ENCODE data around the gene HEATR1.

HEATR1 gene

DNA sequence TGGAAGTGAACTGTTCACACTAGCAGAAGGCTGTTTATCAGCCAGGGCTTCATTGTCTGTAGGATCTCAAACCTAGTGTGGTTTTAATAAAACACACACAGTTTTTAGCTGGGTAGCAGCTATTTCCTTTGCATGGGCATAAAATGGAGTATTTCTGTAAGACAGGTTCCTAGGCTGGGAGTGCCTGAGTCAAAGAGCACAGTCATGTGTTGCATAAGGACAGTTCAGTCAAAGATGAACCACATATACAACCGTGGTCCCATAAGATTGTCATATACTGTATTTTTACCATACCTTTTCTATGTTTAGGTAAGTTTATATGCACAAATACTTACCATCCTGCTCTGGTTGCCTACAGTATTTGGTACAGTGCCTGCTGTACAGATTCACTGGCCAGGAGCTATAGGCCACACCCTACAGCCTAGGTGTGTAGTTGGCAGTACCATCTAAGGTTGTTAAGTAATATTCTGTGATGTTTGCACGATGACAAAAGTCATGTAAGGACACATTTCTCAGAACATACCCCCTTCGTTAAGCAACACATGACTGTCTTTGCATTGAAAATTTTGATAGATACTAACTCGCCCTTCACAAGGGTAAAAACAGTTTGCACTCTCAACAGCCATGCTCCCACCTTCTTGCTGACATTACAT is 63.4 kb downstream of the HEATR1 start:
- no peak for DNase-seq

DNA sequence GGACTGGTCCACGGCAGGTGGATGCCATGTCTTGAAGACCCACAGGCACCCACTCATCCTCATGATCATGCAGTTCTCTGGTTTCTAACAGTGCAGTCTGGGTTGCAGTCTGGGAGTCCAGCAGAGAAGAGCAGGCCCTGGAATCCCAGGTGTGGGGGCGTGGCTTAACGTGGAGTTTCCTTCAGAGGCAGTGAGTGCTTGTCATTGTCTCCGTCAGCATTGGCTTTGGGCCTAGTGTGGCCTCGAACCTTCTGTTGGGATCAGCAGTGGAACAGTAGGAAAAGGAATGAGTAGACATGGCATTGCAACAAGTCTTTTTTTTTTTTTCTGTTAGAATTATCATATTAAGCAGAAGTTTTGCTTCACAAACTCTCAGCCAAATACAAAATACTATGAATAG is 67.8 kb downstream of the HEATR1 start:
- DNase-seq: no peak

DNA sequence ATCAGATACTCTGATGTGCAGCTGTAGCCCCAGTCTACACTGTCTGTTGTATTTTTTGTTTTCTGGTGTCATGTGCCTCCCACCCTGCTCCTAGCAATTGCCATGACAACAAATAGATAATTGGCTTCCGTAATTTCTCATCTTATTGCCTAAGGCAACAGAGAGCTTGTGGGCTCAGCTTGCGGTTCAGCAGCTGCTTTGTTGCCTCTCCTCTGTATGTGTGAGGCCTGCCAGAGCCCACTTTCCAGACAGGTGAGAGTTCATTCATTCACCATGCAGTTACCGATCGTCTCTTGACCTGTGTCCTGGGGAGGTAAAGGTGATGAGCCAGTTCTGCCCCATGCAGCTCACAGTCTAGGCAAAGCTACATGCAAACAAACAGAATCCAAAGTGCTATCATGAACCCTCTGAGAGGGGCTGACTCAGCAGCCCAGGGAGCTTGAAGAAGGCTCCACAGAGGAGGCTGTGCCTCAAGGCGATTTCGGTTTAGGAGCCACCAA is 68.6 kb downstream of the HEATR1 start:
- no peak for DNase-seq

DNA sequence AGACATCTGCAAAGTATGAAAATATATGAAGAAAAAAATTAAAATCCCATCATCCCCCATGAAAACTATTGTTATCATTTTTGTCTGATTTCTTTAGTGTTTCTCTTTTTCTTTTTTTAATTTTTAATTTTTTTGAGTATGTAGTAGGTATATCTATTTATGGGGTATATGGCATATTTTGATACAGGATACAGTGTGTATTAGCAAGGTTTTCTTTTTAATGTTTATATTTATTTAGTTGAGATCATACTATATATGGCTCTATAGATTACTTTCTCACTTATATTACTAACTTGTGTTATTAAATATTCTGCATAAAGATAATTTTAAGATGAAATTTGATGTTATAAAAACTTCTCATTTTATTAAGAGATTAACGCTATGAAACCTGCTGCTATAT is 69.1 kb downstream of the HEATR1 start:
- DNase-seq: no peak

DNA sequence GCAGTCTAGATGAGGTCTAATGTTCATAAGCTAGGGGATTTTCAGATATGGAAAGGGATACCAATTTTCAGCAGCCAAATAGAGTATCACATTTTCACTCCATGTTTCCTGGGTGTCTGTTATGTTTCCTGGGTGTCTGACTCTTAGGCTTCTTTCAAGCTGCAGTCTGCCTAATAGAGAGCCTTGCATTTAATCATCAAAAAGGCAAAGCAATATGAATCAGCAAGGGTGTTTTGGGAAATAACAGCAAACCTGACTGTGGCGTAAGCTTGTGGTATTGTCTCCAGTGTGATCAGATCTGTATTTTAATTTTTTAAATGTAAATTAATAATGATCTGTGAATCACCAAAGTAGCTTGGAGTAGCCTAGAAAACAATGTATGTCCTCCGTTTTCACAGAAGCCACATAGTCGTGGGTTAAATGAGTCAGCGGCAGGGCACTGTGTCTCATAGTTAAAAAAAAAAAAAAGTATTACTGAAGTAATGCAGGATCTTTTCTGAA is 70.1 kb downstream of the HEATR1 start:
- peak; percentile 24 for DNase-seq

DNA sequence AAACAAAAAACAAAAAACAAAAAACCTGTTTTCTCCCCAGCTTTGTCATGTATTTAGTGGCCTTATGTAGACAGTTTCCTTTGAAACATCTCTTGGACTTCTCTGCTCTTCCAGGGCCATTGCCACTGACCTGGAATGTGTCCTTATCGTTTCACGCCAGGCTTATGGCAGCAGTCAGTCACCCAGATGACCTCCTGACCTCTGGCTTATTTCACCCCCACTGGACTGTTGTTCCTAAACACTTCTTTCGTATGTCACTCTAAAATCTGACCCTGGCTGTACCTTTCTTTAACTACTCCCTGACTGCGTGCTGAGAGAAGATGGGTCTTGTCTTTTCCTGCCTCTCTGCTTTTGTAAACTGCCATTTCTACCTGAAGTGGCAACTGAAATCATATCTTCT is 71.5 kb downstream of the HEATR1 start:
- no peak for DNase-seq

DNA sequence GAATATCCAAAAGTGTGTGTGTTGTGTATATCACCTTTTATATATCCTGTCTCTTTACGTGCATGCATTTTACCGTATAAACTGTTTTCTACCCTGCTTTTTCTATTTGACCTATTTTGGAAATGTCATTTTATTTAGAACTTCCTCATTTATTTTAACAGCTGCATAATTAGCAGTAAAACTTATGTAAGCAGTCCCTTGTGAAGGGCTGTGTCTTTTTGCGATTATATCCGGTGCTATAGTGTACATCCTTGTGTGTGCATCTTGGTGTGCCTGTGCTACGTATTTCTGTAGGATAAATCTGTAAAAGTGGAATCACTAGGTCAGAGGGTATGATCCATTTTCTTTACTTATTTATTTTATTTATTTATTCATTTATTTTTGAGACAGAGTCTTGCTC is 73.4 kb downstream of the HEATR1 start:
- DNase-seq: peak; percentile 25

DNA sequence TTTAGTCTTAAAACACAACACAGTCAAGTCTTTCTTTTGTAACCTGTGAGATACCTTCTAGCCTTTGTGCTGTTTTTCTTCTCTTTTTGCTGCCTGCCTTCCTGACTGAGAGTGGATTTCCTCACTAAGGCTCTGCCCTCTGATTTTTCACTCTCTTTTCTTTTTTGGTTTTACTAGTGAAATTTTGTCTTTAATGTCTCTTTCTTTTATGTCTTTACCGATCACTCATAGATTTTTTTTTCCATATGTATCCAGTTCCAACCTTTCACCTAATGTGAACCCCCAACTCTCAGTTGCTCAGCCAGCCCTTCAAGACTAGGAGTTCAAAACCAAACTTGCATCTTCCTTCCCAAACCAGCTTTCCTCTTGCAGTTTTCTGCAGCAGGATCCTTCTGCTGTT is 74.0 kb downstream of the HEATR1 start:
- no peak for DNase-seq

DNA sequence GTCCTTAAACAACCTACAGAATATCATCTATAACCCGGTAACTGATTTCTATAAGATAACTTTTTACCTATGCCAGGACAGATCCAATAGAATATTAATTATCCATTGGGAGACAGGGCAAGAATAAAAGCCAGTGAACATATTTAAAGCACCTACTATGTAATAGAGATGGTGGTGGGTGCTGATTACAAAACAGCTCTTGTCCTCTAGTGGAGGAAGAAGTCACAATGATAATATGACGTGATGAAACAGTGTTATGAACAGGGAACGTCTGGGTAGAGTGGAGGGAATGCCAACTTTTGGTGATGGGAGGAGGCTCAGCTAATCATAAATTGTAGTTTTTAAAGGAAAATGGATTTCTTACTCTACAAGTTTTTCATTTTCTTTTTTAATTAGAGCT is 78.2 kb downstream of the HEATR1 start:
- peak; percentile 4 for DNase-seq

DNA sequence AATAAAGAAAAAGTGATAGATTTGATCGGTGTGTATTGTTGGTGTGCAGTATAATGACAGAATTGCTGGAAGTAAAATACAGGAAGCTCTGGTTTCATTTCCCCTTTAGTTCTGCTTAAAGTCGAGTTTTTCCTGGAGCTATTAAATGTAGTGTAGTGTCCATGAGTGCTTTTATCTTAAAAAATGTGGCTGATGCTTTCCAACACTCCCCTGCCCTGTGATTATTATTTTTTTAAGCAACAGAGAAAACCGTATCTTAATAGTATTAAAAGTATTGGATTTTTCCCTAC is 79.5 kb downstream of the HEATR1 start:
- DNase-seq: peak; percentile 73

DNA sequence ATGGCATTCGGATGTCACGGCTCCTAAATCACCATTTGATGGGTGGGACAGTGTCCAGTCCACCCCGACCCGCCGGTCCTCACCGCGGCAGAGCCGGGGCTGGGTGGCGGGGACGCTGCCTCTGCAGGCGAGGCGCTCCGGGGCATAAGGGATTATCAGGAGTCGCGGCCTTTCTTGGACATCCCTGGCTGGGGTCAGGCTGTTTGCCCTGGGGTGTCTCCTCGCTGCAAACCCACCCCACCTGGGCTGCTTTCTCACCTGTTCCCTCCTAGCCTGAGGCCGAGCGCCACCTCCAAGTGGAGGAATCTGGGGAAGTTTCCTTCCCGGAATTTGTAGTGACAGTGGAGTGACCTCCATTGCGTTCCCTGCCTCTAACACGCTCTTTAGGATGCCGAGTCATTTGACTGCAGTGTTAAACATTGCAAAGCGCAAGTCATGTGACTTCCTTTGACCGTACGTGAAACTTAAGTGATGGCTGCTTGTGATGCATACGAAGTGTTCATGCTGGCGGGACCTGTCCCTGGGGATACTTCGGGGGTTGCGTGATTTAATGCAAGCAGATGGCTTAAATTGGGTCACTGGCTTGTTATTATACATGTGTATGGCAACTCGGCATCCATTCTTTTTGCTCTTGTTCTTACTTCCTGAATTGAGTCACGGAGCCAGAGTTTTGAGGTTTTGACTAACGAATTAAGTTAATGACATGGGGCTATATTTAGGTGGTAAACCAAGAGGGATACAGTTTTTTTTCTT is 80.0 kb downstream of the HEATR1 start:
- peak; percentile 92 for DNase-seq

DNA sequence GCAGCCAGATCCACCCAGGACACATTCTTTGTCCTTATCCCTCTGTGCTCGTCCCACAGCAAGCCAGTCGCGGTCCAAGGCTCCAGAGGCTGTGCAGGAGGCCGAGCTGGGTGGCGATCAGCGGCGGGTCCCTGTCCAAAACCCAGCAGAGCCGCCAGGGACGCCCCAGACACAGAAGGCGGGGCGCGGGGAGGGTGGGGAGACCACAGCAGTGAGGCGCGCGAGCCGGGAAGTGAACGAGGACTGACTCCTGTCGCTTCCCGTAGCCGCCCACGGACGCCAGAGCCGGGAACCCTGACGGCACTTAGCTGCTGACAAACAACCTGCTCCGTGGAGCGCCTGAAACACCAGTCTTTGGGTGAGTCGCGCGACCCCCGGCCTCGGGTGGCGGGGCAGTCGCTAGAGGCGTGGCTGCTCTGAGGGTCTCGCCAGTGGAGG is 80.6 kb downstream of the HEATR1 start, which contains the start of gene LGALS8:
TSS of gene LGALS8 (plus strand) at position 279 of the 438 bp plus-strand sequence. CDS start 2,089 bp downstream, outside the sequence.
- peak; percentile 93 for DNase-seq

DNA sequence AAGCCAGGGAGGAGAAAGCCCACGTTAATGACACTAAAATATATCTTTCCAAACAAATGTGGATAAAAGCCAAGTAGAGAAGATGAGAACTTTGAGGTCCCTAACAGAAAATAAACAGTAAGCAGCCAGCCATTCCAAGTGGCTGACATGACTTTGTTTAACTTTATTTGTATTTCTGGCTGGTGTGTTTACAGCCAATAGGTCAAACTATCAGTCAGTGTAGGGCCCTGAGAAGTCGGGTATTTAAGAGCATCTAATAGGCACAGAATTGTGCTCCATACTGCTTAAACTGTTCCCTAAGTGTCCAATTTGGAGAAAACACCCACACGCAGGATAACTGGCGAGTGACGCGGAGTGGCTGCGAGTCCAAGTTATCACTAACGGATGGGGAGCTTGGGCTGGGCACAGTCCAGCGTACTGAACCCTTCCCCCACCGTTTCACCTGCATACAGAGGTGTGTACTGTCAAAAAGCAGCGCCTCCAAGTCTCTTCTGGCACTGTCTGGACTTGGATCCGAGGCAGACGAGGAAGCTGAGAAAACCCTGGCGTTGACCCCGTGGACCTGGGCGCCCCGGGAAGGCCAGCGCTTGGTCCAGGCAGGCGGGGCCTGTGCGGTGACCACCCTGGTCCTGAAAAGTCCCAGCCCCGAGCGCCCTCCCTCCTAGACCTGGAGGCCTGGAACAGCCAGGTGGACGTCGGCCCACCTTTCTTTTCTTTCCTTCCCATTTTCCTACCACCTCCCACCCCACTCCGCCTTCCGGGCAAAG is 81.2 kb downstream of the HEATR1 start:
- no peak for DNase-seq

DNA sequence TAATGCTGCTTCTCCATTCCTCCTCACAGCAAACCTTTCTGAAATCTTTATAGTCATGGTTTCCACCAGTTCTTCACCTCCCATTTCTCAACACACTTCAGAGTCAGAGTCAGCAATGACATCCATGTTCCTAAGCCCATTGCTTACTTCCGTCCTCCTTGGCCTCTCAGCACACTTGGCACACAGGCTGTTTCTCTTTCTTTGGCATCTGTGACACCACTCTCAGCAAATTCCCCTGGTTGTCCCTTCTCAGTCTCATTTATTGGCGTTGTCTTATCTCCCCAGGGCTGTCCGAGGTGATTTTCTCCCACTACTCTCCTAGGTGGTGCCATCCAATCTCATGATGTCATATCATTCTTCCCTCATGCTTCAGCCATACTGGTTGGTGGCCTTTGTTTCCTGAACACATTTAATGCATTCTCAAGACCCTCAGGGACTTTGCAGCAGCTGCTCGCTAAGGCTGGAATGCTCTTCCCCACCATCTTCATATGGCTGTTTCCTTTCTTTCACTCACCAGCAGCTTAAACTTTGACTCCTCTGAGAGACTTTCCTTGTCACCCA is 83.8 kb downstream of the HEATR1 start:
- DNase-seq: no peak

DNA sequence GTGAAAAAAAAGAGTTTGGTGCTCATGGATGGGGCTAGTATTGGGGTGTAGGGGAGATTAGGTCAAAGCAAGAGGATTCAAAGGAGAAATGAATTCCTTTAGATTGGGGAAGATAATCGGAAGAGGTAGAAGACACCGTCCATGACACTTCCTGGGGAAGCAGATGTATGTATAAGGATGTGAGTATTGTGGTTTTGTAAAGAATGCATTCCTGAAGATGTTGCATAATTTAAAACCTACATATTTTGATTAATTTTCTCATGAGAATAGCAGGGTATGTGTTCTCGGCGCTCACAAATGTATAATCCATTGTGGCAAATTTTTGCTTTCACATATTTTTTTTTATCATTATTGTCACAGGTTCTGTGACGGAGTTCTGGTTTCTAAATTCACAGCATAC is 86.0 kb downstream of the HEATR1 start:
- DNase-seq: no peak

DNA sequence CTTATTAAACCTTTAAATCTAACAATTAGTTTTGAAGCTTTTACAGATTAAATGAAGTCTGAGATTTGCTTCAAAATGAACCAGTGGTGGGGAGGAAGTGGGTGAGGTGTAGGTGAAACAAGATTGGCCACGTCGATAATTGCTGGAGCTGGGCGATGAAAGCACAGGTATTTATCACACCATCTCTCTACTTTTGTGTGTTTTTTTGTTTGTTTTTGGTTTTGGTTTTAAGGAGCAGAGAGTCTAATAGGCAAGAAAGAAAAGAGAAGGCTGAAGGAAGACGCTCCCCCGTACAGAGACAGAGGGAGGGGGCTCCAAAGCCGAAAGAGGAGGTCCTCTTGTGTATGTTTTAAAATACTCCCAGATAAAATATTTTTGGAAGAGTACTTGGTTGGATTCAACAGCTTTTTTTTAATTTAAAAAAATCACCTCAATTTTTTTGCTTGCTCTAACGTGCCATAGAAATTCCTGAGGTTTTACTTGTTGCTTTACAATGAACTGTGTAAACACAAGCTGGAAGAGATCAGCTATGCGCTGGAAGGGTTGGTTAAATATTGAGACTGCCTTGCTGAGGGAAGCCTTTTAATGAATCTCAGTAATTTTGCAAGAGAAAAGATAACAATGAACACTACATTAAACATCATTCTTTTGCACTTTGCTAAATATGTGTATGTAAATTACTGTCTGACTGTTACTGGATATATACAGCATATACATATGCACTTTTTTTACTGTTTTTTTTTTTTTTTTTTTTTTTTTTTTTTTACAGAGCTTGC is 87.2 kb downstream of the HEATR1 start:
- DNase-seq: no peak

DNA sequence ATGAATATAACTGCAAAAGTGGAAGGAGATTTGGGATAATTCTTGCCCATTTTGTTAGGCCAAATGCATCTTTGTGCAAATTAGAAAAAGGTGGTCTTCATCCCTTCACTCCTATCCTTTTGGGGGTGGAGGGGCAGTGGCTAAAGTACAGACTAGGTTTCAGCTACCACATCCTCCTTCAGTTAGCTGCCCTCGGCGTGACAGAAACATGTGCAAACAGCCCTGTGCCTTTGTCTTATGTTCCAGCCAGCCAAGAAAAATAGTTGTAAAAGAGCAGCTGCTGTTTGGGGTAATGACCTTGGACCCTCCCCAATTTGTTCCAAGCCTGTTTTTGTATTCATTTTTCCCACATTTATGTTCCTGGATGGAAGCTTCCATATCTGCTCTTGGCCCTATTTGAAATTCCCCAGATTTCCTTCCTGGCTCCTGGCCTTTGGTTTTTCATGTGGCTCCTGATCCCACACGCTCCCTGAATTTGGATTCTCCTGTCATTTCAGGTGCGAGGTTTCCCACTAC is 88.8 kb downstream of the HEATR1 start:
- no peak for DNase-seq

DNA sequence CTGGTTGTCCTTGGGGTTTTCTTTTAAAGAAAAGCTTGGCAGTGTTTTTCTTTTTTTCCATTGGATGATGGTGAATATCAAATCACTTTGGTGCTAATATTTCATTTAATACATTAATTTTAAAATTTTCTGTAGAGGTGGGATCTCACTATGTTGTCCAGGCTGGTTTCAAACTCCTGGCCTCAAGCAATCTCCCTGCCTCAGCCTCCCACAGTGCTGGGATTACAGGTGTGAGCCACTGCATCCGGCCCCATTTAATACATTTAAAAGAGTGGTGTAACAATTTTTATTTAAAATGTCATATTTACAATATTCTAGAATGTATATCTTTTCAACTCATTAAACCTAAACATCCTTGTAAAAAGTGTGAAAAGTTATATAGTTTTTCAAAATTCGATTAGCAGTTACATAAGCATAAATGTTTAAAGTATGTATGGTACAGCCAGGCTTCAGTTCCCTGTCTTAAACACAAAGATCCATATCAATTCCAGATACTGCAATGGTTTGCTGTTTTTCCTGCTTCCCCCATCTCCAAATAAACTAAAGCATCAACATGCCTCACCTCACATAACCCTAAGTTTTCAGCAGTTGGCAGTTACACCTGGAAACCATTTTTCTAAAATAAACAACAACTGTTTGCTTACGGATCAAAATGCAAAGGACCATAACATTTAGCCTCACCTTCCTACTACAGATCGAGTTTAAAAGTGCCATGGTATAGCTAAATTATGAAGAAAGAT is 89.4 kb downstream of the HEATR1 start:
- no peak for DNase-seq

DNA sequence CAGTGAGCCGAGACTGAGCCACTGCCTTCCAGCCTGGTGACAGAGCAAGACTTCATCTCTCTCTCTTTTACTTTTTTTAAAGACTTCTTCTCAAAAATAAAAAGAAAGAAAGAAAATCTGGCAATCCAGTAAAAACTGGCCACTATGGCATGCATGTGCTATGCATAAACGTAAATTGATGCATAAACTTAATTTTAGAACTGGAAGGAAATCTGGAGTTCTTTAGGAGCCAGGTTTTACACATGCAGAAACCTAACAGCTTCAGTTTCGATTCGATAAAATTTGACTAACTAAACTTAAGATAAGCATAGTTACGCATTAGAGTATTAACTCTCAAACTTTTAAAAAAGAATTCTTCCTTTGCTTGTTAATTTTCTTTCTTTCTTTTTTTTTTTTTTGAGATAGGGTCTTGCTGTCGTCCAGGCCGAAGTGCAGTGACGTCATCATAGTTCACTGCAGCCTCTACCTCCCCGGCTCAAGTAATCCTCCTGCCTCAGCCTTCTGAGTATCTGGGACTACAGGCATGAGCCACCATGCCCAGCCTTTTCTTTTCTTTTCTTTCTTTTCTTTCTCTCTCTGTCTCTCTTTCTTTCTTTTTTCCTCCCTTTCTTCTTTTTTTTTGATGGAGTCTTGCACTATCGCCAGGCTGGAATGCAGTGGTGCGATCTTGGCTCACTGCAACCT is 92.4 kb downstream of the HEATR1 start:
- DNase-seq: no peak

DNA sequence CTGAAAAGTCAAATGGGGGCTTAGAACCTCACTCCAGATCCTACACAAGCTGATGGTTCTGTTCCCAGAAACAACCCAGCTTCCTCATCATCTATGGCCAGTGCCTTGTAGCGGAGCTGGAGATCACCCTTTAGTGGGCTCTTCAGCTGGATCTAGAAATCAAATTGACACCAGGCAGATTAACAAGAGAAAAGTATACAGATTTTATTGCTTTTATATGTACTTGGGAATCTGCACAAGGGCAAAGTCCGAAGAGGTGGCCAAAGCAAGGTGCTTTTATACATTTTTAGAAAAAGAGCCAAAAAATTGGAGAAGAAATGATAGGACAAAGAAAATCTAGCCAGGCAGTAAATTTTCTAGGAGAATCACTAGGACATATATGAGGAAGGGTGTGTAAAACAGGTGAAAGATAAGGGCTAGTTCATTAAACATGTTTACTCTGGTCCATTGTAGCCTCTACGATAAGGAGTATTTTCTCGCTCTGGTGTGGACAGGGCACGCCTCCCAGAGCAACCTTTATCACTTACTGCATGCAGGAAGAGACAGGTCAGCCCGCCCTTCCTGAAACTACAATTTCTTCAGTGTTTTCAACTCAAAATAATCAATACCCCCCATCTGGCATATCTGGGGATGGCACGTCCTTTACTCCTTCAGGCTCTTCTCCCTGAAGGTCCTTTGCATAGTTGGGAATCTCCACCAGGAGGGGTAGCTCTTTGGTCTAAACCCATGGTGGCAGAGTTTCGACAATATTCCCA is 94.5 kb downstream of the HEATR1 start:
- no peak for DNase-seq

Measured in inflammatory macrophage treated with lipopolysaccharide for 4 hours (primary cell).